Natural killer cell treated with Interleukin-12 subunit alpha and Interleukin-12 subunit beta and Interleukin-15 and Interleukin-18, amount 100 ng/mL, for 72 hours (primary cell): ENCODE results near the gene ILRUN. TPM values are rescaled to one million over a fixed set of nuclear protein-coding genes. Genes with fewer than 3 reads are reported as not detected.
"Not testable (repeated sequence)": the region's sequence is repeated elsewhere in the genome, so short reads cannot be mapped to it uniquely, and the experiment has no call there.

Experiments used
- ATAC-seq, 2 donors: fragments of 150-1000 bp; cut with Tn5 transposase in 1 of 2; sonication (Bioruptor Pico), chemical (Tn5 transposase) in 1 of 2; 2 replicates each; pipeline ENCODE4 v1.10.0; 2021
- DNase-seq: peaks from one replicate; pipeline ENCODE4 v3.0.0; 2022; ENCODE audit warnings: low spot score
- H3K27ac Mint-ChIP-seq, 2 donors: 1 replicate in 1 of 2; 2 replicates in 1 of 2; pipeline ENCODE4 v1.8.0; 2022; ENCODE audit warnings: mixed read lengths in 2 of 2, mild to moderate bottlenecking in 1 of 2, moderate library complexity in 1 of 2
- H3K27me3 Mint-ChIP-seq, 2 donors: 1 replicate in 1 of 2; 2 replicates in 1 of 2; pipeline ENCODE4 v1.8.0; 2022; ENCODE audit warnings: mixed read lengths in 2 of 2
- H3K36me3 Mint-ChIP-seq: one replicate; pipeline ENCODE4 v1.8.0; 2022; ENCODE audit warnings: mixed read lengths
- H3K4me1 Mint-ChIP-seq, 2 donors: 1 replicate in 1 of 2; 2 replicates in 1 of 2; pipeline ENCODE4 v1.8.0; 2022; ENCODE audit warnings: low read depth in 2 of 2, mixed read lengths in 2 of 2, mild to moderate bottlenecking in 1 of 2
- H3K4me3 Mint-ChIP-seq: one replicate; pipeline ENCODE4 v1.8.0; 2022; ENCODE audit warnings: mixed read lengths
- H3K9me3 Mint-ChIP-seq: 2 replicates; pipeline ENCODE4 v1.8.0; 2022; ENCODE audit warnings: mixed read lengths
- total RNA-seq, 2 donors: library from RNA; stranded (reverse); gene quantifications; one replicate each; pipeline ENCODE4 v1.2.3, GENCODE V29; 2022

ILRUN gene
- total RNA-seq, 2 donors from 2014 or later: 68.1 to 70.0 TPM

- Mint-ChIP-seq H3K4me3 (no peak overlapping the region), H3K9me3 (no peaks in the 10 kb centered on the region), H3K27me3 (no peaks in the 10 kb centered on the region), H3K27ac (peak overlapping the region in 1 of 2 donors; percentile 11), H3K4me1 (peaks cover 36 to 37% of the 10 kb centered on the region in 2 donors), H3K36me3 (no peaks in the 10 kb centered on the region)
- no peak for DNase-seq
- no peak for ATAC-seq
Measured at GRCh38 chr6:34684364-34684763, 12.2 kb downstream of the ILRUN start.

DNA sequence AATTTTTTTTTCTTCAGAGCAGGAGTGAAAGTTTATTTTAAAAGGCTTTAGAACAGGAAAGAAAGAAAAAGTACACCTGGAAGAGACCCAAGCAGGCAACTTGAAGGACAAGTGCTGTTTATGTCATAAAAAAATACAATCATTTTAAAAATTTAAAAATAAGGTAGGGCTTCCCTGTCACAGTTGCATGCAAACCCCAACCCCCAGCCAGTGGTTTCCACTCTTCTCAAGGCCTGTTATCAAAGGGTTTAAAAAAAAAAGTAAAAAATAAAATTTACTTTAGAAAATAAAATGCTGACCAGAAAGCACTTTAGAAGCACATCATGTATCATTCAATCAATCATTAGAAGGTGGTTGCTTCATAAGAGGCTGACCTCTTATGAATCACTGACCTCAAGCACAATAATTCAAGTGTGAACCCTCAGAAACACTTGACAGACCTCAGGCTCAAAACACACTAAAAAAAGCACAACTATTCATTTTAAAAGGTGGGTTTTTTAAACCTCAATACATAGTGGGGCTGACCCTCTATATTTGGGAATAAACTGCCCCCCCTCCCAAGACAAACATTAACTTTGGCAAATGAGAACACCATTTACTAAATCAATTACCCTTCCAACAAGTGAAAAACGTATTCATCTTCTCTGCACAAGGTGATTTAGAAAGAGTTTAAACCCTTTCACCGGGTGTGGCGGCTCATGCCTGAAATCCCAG lies 15.6 kb downstream of the ILRUN start:
- H3K36me3 Mint-ChIP-seq: no peaks in the 10 kb centered on the region
- no peaks in the 10 kb centered on the region for H3K27me3 Mint-ChIP-seq
- DNase-seq (no peak), ATAC-seq (peak; percentile 83 to 84)
- H3K27ac Mint-ChIP-seq: peak overlapping the region in 1 of 2 donors; percentile 60
- H3K9me3 Mint-ChIP-seq: no peaks in the 10 kb centered on the region
- H3K4me3 Mint-ChIP-seq: no peak overlapping the region
- H3K4me1 Mint-ChIP-seq: peaks cover 24 to 27% of the 10 kb centered on the region in 2 donors

DNA sequence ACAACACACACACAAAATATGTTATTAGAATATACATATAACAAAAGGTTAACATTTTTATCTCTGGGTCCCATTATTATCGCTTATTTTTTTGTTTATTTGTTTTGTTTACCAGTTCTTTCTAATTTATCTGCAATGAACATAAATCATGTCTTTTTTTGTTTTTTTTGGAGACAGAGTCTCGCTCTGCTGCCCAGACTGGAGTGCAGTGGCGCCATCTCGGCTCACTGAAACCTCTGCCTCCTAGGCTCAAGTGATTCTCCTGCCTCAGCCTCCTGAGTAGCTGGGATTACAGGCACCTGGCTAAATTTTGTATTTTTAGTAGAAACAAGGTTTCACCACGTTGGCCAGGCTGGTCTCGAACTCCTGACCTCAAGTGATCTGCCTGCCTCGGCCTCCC lies 16.3 kb downstream of the ILRUN start:
- H3K9me3 Mint-ChIP-seq, H3K36me3 Mint-ChIP-seq, H3K27me3 Mint-ChIP-seq, H3K4me3 Mint-ChIP-seq, H3K27ac Mint-ChIP-seq, ATAC-seq, DNase-seq: not testable (repeated sequence)
- peaks cover 24 to 30% of the 10 kb centered on the region in 2 donors for H3K4me1 Mint-ChIP-seq

DNA sequence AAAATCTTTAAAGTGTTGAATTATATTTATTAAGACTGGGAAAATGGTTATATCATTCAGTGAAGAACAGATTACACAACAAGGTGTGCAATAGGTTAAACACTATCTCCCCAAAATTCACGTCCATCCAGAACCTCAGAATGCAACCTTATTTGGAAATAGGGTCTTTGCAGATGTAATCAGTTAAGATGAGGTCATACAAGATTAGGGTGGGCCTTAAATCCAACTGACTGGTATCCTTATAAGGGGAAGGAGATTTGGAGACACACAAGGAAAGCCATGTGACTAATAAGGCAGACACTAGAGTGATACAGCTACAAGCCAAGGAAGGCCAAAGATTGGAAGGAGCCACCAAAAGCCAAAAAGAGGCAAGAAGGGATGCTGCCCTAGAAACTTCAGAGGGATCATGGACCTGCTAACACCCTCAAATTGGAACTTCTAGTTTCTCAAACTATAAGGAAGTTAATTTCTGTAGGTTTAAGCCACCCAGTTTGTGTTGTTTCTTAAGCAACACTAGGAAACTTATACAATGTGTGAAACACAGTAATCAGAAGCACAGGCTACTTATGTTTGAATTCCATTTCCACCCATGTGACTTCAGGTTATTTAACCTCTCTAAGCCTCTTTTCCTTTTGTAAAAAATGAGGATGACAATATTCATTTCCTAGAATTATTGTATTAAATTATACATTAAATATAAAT lies 16.9 kb downstream of the ILRUN start:
- Mint-ChIP-seq H3K4me3 (peak overlapping the region; percentile 6), H3K9me3 (no peaks in the 10 kb centered on the region), H3K27me3 (no peaks in the 10 kb centered on the region), H3K36me3 (no peaks in the 10 kb centered on the region), H3K4me1 (peaks cover 20 to 26% of the 10 kb centered on the region in 2 donors), H3K27ac (peak overlapping the region; percentile 9 to 48)
- no peak for ATAC-seq
- no peak for DNase-seq

DNA sequence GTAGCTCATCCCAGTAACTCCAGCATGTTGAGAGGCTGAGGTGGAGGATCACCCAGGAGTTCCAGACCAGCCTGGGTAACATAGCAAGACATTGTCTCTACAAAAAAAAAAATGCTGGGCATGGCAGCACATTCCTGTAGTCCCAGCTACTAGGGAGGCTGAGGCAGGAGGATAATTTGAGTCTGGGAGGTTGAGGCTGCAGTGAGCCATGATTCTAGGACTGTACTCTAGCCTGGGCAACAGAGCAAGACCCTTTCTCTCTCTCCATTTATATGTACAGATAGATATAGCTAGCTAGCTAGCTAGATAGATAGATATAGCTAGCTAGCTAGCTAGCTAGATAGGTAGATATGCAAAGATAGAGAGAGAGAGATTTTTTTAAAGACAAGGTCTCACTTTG lies 20.4 kb downstream of the ILRUN start:
- ATAC-seq: no peak
- H3K36me3 Mint-ChIP-seq: no peaks in the 10 kb centered on the region
- no peak overlapping the region for H3K4me3 Mint-ChIP-seq
- DNase-seq: no peak
- H3K4me1 Mint-ChIP-seq: peaks cover 35 to 49% of the 10 kb centered on the region in 2 donors
- no peaks in the 10 kb centered on the region for H3K27me3 Mint-ChIP-seq
- H3K27ac Mint-ChIP-seq: no peak overlapping the region
- H3K9me3 Mint-ChIP-seq: no peaks in the 10 kb centered on the region

GRCh38 chr6:34674930-34675329 lies 21.6 kb downstream of the ILRUN start:
- Mint-ChIP-seq H3K27ac (peak overlapping the region in 1 of 2 donors; percentile 92), H3K4me1 (peaks cover 37 to 56% of the 10 kb centered on the region in 2 donors)
- ATAC-seq, H3K36me3 Mint-ChIP-seq, H3K27me3 Mint-ChIP-seq, H3K9me3 Mint-ChIP-seq, DNase-seq, H3K4me3 Mint-ChIP-seq: not testable (repeated sequence)

- Mint-ChIP-seq H3K36me3 (no peaks in the 10 kb centered on the region), H3K27me3 (no peaks in the 10 kb centered on the region), H3K9me3 (no peaks in the 10 kb centered on the region), H3K4me3 (peak overlapping the region; percentile 78), H3K4me1 (peaks cover 33 to 51% of the 10 kb centered on the region in 2 donors), H3K27ac (peak overlapping the region; percentile 78 to 92)
- ATAC-seq (no peak), DNase-seq (no peak)
Measured at GRCh38 chr6:34674268-34674639, 22.3 kb downstream of the ILRUN start.

- no peaks in the 10 kb centered on the region for H3K27me3 Mint-ChIP-seq
- peak overlapping the region; percentile 78 for H3K4me3 Mint-ChIP-seq
- no peaks in the 10 kb centered on the region for H3K36me3 Mint-ChIP-seq
- no peak for ATAC-seq
- peaks cover 34 to 55% of the 10 kb centered on the region in 2 donors for H3K4me1 Mint-ChIP-seq
- no peaks in the 10 kb centered on the region for H3K9me3 Mint-ChIP-seq
- H3K27ac Mint-ChIP-seq: peak overlapping the region; percentile 78 to 92
- DNase-seq: no peak
Measured at GRCh38 chr6:34673064-34673463, 23.5 kb downstream of the ILRUN start.

DNA sequence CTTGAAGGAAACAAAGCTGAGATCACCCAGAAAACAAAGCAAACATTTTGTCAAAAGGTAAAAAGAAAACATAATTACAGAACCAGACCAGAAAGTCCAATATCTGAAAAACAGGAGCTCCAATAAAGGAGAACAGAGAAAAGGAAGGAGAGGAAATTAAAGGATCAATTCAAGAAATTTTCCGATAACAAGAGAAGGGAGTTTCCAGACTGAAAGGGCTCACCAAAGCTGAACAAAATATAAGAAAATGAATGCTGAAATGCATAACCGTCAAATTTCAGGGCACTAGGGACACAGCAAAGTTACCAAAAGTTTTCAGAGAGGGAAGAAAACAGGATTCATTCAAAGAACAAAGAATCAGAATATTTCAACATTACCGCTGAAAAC lies 23.9 kb downstream of the ILRUN start:
- H3K36me3 Mint-ChIP-seq: no peaks in the 10 kb centered on the region
- H3K9me3 Mint-ChIP-seq: no peaks in the 10 kb centered on the region
- peak overlapping the region; percentile 78 to 92 for H3K27ac Mint-ChIP-seq
- no peaks in the 10 kb centered on the region for H3K27me3 Mint-ChIP-seq
- ATAC-seq (no peak), DNase-seq (no peak)
- peaks cover 38 to 59% of the 10 kb centered on the region in 2 donors for H3K4me1 Mint-ChIP-seq
- H3K4me3 Mint-ChIP-seq: peak overlapping the region; percentile 78

GRCh38 chr6:34671801-34672656 lies 24.5 kb downstream of the ILRUN start:
- H3K27ac Mint-ChIP-seq: peak overlapping the region; percentile 78 to 92
- H3K27me3 Mint-ChIP-seq: no peaks in the 10 kb centered on the region
- peaks cover 39 to 64% of the 10 kb centered on the region in 2 donors for H3K4me1 Mint-ChIP-seq
- H3K4me3 Mint-ChIP-seq: peak overlapping the region; percentile 78
- ATAC-seq (peak; percentile 100), DNase-seq (peak; percentile 92)
- H3K9me3 Mint-ChIP-seq: no peaks in the 10 kb centered on the region
- no peaks in the 10 kb centered on the region for H3K36me3 Mint-ChIP-seq

DNA sequence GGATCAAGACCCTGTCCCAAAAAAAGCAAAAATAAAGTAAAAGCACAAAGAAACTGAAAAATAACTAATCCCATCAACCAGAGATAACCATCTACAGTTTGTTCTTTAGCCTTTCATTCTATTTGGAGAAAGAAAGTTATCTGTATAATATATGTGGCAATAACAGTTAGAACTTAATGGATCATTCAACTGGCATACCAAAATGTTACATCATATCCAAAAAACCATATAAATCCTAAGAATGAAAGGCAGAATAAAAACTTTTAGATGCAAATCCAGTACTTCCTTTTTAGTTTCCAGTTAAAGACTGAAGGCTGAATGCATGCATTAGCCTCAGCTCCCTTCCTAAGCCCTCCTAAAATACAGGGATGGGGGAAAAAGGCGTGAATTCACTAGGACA lies 25.2 kb downstream of the ILRUN start:
- DNase-seq: no peak
- Mint-ChIP-seq H3K4me1 (peaks cover 41 to 69% of the 10 kb centered on the region in 2 donors), H3K36me3 (no peaks in the 10 kb centered on the region), H3K4me3 (peak overlapping the region; percentile 66), H3K27me3 (no peaks in the 10 kb centered on the region), H3K27ac (peak overlapping the region; percentile 78 to 92), H3K9me3 (no peaks in the 10 kb centered on the region)
- ATAC-seq: no peak

DNA sequence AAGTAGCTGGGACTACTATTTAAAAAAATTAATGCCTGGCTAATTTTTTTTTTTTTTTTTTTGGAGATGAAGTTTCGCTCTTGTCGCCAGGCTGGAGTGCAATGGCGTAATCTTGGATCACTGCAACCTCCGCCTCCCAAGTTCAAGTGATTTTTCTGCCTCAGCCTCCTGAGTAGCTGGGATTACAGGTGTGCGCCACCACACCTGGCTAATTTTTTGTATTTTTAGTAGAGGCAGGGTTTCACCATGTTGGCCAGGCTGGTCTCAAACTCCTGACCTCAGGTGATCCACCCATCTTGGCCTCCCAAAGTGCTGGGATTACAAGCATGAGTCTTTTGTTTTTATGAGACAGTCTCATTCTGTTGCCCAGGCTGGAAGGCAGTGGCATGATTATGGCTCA lies 27.8 kb downstream of the ILRUN start:
- H3K9me3 Mint-ChIP-seq, H3K4me3 Mint-ChIP-seq, H3K36me3 Mint-ChIP-seq, H3K27ac Mint-ChIP-seq, ATAC-seq, H3K27me3 Mint-ChIP-seq, DNase-seq: not testable (repeated sequence)
- H3K4me1 Mint-ChIP-seq: peaks cover 50 to 72% of the 10 kb centered on the region in 2 donors

DNA sequence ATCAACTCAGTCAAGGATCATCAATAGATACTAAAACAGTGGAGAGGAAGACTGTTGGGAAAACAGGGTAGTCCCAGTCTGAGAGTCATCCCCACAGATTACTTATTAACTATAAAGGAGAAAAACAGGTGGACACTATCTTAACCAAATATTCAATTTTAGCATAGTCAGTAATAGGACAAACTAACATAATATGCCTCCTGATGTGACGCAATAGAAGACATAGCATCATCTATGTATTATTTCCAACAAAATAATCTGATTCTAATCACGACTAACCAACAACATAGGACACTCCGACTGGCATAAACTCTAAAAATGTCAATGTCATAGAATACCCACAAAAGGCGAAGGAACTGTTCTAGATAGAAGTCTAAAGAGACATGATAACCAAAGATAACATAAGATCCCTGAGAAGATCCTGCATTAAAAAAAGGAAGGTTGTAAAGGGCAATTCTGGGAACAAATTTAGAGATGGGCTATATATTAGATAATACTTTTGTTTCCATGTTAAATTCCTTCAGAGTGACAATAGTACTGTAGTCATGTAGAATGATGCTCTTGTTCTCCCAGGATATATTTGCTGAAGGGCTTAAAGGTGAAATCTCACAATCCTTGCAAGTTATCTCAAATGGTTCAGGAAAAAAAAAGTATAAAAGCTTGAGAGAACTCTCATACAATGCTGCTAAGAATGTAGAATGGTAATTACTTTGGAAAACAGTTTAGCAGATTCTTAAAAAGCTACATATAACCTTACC lies 28.9 kb downstream of the ILRUN start:
- ATAC-seq (no peak), DNase-seq (no peak)
- Mint-ChIP-seq H3K27ac (peak overlapping the region; percentile 27 to 81), H3K9me3 (no peaks in the 10 kb centered on the region), H3K4me1 (peaks cover 45 to 66% of the 10 kb centered on the region in 2 donors), H3K4me3 (no peak overlapping the region), H3K36me3 (no peaks in the 10 kb centered on the region), H3K27me3 (no peaks in the 10 kb centered on the region)
